Caco-2 (cell line): Measurements from ENCODE around the gene CXCL5. TPM values are rescaled to one million over a fixed set of nuclear protein-coding genes. Genes with fewer than 3 reads are reported as not detected.

Experiments used
- BruUV-seq: library from RNA; stranded (reverse); fragments of 400-500 nt; replicated peaks from 2 replicates; lab custom pipeline; 2021; lab: Mats Ljungman, UMichigan
- CTCF ChIA-PET: fragments of 300-600 bp; sonication (Branson Sonifier 250); formaldehyde crosslinking; loops from one replicate; lab custom pipeline; 2022; ENCODE audit warnings: antibody characterized with exemption; lab: Charles Lee
- POLR2A ChIA-PET: fragments of 300-600 bp; sonication (Branson Sonifier 250); formaldehyde crosslinking; loops from one replicate; lab custom pipeline; 2022; ENCODE audit warnings: antibody characterized with exemption; lab: Charles Lee
- DNase-seq, 2 experiments: peaks; one replicate each; pipeline versions ENCODE4 v3.0.0 to v3.0.0-alpha.2; 2020 to 2022
- H3K27me3 ChIP-seq: replicated peaks from 2 replicates; pipeline ENCODE4 v1.6.0; 2011; ENCODE audit warnings: low read length; ENCODE audit not compliant: control insufficient read depth, insufficient read depth
- H3K36me3 ChIP-seq: 2 replicates; pipeline ENCODE4 v1.5.1; 2011; ENCODE audit warnings: low read length; ENCODE audit not compliant: control insufficient read depth, insufficient read depth
- H3K4me1 ChIP-seq: fragments of 250-450 bp; sonication (Bioruptor Pico); 2 replicates; pipeline ENCODE4 v1.5.1; 2020; ENCODE audit warnings: mild to moderate bottlenecking
- H3K4me3 ChIP-seq: 2 replicates; pipeline ENCODE4 v1.5.1; 2011; ENCODE audit warnings: low read depth, mild to moderate bottlenecking, control low read depth, low read length
- H3K9me3 ChIP-seq: fragments of 250-450 bp; sonication (Bioruptor Pico); 2 replicates; pipeline ENCODE4 v1.5.1; 2020; ENCODE audit warnings: mild to moderate bottlenecking, moderate library complexity
- H3K27ac Mint-ChIP-seq: one replicate; pipeline ENCODE4 v1.8.0; 2022; ENCODE audit warnings: mixed read lengths; ENCODE audit not compliant: unreplicated experiment
- H3K27me3 Mint-ChIP-seq: one replicate; pipeline ENCODE4 v1.8.0; 2022; ENCODE audit warnings: mixed read lengths; ENCODE audit not compliant: insufficient read depth, unreplicated experiment
- H3K36me3 Mint-ChIP-seq: one replicate; pipeline ENCODE4 v1.8.0; 2022; ENCODE audit warnings: mild to moderate bottlenecking, mixed read lengths; ENCODE audit not compliant: insufficient read depth, unreplicated experiment
- H3K4me1 Mint-ChIP-seq: one replicate; pipeline ENCODE4 v1.8.0; 2022; ENCODE audit warnings: low read depth, mixed read lengths; ENCODE audit not compliant: unreplicated experiment
- H3K4me3 Mint-ChIP-seq: one replicate; pipeline ENCODE4 v1.8.0; 2022; ENCODE audit warnings: mild to moderate bottlenecking, moderate library complexity, mixed read lengths; ENCODE audit not compliant: unreplicated experiment
- H3K9me3 Mint-ChIP-seq: one replicate; pipeline ENCODE4 v1.8.0; 2022; ENCODE audit warnings: mixed read lengths; ENCODE audit not compliant: unreplicated experiment
- intact Hi-C: fragments of 100-400 bp; cut with micrococcal nuclease; formaldehyde crosslinking; loops from one replicate; pipeline ENCODE4 v1.10.0; 2022; ENCODE audit not compliant: unreplicated experiment
- total RNA-seq: library from RNA; stranded (reverse); gene quantifications from 2 replicates; pipeline ENCODE4 v1.2.3, GENCODE V29; 2022
- TF ChIP-seq, protein P1 (sequence below), 2 experiments: fragments of 200-600 bp in 1 of 2; IDR thresholded peaks; 1 replicate in 1 of 2; 2 replicates in 1 of 2; pipeline versions ENCODE4 v1.5.1 to v1.8.0; 2011 to 2022; ENCODE audit warnings: antibody characterized with exemption in 1 of 2, control low read depth in 1 of 2, inconsistent platforms in 1 of 2, low read depth in 1 of 2, low read length in 1 of 2, mild to moderate bottlenecking in 1 of 2, moderate library complexity in 1 of 2; ENCODE audit not compliant: insufficient read depth in 1 of 2, severe bottlenecking in 1 of 2, unreplicated experiment in 1 of 2

Gene CXCL5
- total RNA-seq, 1 experiment from 2014 or later = not detected

DNA sequence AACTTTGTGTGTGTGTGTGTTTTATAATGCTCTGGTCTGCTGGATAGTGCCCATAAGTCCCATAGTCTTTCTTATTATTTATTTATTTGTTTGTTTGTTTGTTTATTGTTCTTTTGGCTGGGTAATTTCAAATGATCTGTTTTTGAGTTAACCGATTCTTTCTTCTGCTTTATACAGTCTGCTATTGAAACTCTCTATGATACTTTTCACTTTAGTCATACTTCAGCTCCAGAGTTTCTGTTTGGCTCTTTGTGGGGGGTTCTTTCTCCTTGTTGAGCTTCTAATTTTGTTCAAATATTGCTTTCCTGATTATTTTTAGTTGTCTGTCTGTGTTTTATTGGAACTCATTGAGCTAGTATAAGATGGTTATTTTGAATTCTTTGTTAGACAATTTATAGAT is 30.0 kb upstream of the CXCL5 start:
- CTCF ChIA-PET = no interaction called here
- no TSS peak for BruUV-seq

DNA sequence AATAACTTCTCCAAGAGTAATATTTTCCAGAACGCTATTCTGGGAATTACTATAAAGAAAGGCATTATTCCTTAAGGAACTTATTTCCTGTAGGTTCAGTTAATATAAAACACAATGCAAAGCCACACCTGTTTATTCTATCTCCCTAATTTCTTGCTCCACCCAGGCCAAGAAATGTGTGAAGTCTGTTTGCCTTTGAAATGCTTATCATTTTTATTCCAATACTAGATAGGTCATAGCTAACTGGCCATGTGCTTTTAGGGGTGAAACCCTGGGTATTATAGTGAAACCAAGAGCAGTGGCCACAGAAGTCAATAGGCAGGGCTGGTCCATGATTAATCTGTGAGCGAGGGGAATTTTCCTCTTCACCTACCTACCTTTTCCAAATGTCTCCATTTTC is 25.2 kb upstream of the CXCL5 start:
- H3K36me3 ChIP-seq = no peaks in the 10 kb centered on the region
- ChIA-PET POLR2A (no interaction called here), CTCF (no interaction called here)
- Mint-ChIP-seq H3K36me3 (no peaks in the 10 kb centered on the region), H3K4me3 (no peak overlapping the region), H3K9me3 (no peaks in the 10 kb centered on the region), H3K27me3 (no peaks in the 10 kb centered on the region), H3K27ac (no peak overlapping the region), H3K4me1 (peaks cover 8% of the 10 kb centered on the region)
- H3K27me3 ChIP-seq = no peaks in the 10 kb centered on the region
- intact Hi-C loops = no loop called here
- TF ChIP-seq, protein P1, sequence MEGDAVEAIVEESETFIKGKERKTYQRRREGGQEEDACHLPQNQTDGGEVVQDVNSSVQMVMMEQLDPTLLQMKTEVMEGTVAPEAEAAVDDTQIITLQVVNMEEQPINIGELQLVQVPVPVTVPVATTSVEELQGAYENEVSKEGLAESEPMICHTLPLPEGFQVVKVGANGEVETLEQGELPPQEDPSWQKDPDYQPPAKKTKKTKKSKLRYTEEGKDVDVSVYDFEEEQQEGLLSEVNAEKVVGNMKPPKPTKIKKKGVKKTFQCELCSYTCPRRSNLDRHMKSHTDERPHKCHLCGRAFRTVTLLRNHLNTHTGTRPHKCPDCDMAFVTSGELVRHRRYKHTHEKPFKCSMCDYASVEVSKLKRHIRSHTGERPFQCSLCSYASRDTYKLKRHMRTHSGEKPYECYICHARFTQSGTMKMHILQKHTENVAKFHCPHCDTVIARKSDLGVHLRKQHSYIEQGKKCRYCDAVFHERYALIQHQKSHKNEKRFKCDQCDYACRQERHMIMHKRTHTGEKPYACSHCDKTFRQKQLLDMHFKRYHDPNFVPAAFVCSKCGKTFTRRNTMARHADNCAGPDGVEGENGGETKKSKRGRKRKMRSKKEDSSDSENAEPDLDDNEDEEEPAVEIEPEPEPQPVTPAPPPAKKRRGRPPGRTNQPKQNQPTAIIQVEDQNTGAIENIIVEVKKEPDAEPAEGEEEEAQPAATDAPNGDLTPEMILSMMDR (IDR thresholded peaks at IDR 0.05; ENCODE audit: insufficient read depth in 1 of 2, low read depth in 1 of 2, low read length in 1 of 2, severe bottlenecking in 1 of 2, unreplicated experiment in 1 of 2) = no peak
- H3K4me1 ChIP-seq = peaks cover 16% of the 10 kb centered on the region
- H3K9me3 ChIP-seq = no peaks in the 10 kb centered on the region
- H3K4me3 ChIP-seq = no peak overlapping the region
- no TSS peak for BruUV-seq
- DNase-seq = peak in 1 of 2 experiments; percentile 37

More for the DNA sequence above, 30.0 kb upstream of the CXCL5 start:
- no peaks in the 10 kb centered on the region for H3K27me3 Mint-ChIP-seq
- H3K27ac Mint-ChIP-seq = no peak overlapping the region
- intact Hi-C loops = no loop called here
- DNase-seq = no peak
- no peaks in the 10 kb centered on the region for H3K9me3 ChIP-seq
- no peaks in the 10 kb centered on the region for H3K36me3 ChIP-seq
- POLR2A ChIA-PET = no interaction called here
- no peaks in the 10 kb centered on the region for H3K27me3 ChIP-seq
- H3K4me1 ChIP-seq = peaks cover 13% of the 10 kb centered on the region
- H3K9me3 Mint-ChIP-seq = no peaks in the 10 kb centered on the region
- no peaks in the 10 kb centered on the region for H3K36me3 Mint-ChIP-seq
- H3K4me1 Mint-ChIP-seq = peaks cover 5% of the 10 kb centered on the region
- no peak overlapping the region for H3K4me3 Mint-ChIP-seq
- no peak overlapping the region for H3K4me3 ChIP-seq
- TF ChIP-seq, protein P1 (IDR thresholded peaks at IDR 0.05; ENCODE audit: insufficient read depth in 1 of 2, low read depth in 1 of 2, low read length in 1 of 2, severe bottlenecking in 1 of 2, unreplicated experiment in 1 of 2) = no peak

DNA sequence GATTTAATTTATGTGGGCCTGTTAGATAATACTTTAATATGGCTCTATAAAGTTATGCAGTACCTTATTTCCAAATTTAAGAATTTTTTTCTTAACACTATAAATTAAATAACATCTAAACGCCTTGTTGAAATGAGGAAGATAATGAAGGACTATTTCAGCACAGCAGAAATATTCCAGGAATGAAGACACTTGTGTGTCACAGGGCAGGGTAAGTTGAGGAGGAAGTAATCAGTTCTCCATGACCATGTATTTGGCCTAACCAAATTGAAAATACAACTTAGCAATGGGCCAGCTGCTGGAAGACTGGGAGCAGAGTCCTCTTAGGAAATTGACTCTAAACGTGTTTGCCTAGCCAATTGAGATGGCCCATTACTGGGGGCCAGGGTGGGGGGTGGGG is 23.1 kb upstream of the CXCL5 start:
- Histone ChIP-seq H3K36me3 (no peaks in the 10 kb centered on the region), H3K27me3 (no peaks in the 10 kb centered on the region), H3K4me3 (no peak overlapping the region), H3K4me1 (peaks cover 16% of the 10 kb centered on the region), H3K9me3 (no peaks in the 10 kb centered on the region)
- BruUV-seq = no TSS peak
- TF ChIP-seq, protein P1 (IDR thresholded peaks at IDR 0.05; ENCODE audit: insufficient read depth in 1 of 2, low read depth in 1 of 2, low read length in 1 of 2, severe bottlenecking in 1 of 2, unreplicated experiment in 1 of 2) = no peak
- Mint-ChIP-seq H3K4me3 (no peak overlapping the region), H3K27me3 (no peaks in the 10 kb centered on the region), H3K9me3 (no peaks in the 10 kb centered on the region), H3K36me3 (no peaks in the 10 kb centered on the region), H3K27ac (no peak overlapping the region), H3K4me1 (peaks cover 9% of the 10 kb centered on the region)
- no peak for DNase-seq
- CTCF ChIA-PET = no interaction called here
- POLR2A ChIA-PET = no interaction called here
- intact Hi-C loops = no loop called here
